ENCODE results near the gene ATF4. TPM values are rescaled to one million over a fixed set of nuclear protein-coding genes. Genes with fewer than 3 reads are reported as not detected.

Gene ATF4
- total and polyA plus RNA-seq, 8 donors, result 155 to 929 (median 419) TPM

DNA sequence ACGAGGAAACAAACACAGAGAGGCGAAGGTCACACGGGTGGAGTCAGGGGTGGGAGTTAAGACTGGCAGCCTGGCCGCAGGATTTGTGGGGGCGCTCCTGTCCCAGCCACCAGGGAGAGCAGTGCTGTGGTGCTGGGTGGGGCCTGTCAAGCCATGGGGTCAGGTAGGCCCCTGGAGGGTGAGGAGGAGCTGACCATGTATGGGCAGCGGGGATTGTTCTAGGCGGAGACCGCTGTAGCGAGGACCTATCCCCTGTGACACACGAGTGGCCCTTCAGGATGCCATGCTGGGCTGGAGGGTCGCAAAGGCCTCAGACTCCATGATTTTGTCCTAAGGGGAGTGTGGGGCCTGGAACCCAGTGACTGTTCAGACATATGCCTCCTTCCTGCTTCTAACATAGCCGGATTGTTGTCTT, 13.7 kb downstream of the ATF4 start:
- H3K4me1 ChIP-seq, result peaks cover 35 to 47% (median 45%) of the 10 kb centered on the region in 4 donors
- TF ChIP-seq POLR2A (IDR thresholded peaks at IDR 0.05), result no peak
- no peak for TF ChIP-seq POLR2AphosphoS5 (IDR thresholded peaks at IDR 0.05)
- TF ChIP-seq, protein P1, sequence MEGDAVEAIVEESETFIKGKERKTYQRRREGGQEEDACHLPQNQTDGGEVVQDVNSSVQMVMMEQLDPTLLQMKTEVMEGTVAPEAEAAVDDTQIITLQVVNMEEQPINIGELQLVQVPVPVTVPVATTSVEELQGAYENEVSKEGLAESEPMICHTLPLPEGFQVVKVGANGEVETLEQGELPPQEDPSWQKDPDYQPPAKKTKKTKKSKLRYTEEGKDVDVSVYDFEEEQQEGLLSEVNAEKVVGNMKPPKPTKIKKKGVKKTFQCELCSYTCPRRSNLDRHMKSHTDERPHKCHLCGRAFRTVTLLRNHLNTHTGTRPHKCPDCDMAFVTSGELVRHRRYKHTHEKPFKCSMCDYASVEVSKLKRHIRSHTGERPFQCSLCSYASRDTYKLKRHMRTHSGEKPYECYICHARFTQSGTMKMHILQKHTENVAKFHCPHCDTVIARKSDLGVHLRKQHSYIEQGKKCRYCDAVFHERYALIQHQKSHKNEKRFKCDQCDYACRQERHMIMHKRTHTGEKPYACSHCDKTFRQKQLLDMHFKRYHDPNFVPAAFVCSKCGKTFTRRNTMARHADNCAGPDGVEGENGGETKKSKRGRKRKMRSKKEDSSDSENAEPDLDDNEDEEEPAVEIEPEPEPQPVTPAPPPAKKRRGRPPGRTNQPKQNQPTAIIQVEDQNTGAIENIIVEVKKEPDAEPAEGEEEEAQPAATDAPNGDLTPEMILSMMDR (IDR thresholded peaks at IDR 0.05), result no peak
- no peak for TF ChIP-seq EP300 (IDR thresholded peaks at IDR 0.05)
- intact Hi-C loops (cut with DNase I; ENCODE audit: low total_unique reads), result no loop called here
- peak in 1 of 2 donors; percentile 39 for DNase-seq
- WGBS, 5 donors, result 77 to 81% (median 80%) methylated on average over 12 of the region's 12 CpGs
- no peaks in the 10 kb centered on the region for H3K27me3 ChIP-seq
- H3K9me3 ChIP-seq, result no peaks in the 10 kb centered on the region
- H3K36me3 ChIP-seq, result peaks cover 5 to 20% (median 15%) of the 10 kb centered on the region in 4 donors
- peak overlapping the region in 2 of 5 donors; percentile 32 to 39 for H3K27ac ChIP-seq
- no peak overlapping the region for H3K4me3 ChIP-seq

- Histone ChIP-seq H3K27me3 (no peaks in the 10 kb centered on the region), H3K4me1 (peaks cover 28 to 40% (median 39%) of the 10 kb centered on the region in 4 donors), H3K4me3 (peak overlapping the region in 3 of 4 donors; percentile 12 to 34 (median 12)), H3K27ac (peak overlapping the region in 2 of 5 donors; percentile 32 to 39), H3K36me3 (peaks cover 4 to 14% (median 10%) of the 10 kb centered on the region in 4 donors), H3K9me3 (no peaks in the 10 kb centered on the region)
- DNase-seq, result peak; percentile 91 to 94
- WGBS, 5 donors, result 5 to 15% (median 6%) methylated on average over 15 to 41 of the region's 41 CpGs
- TF ChIP-seq EP300 (IDR thresholded peaks at IDR 0.05) (no peak), POLR2AphosphoS5 (IDR thresholded peaks at IDR 0.05) (peak in 1 of 3 donors; percentile 32)
- TF ChIP-seq, protein P1 (IDR thresholded peaks at IDR 0.05), result peak in 5 of 7 experiments; percentile 88 to 96 (median 89)
- intact Hi-C loops (cut with DNase I; ENCODE audit: low total_unique reads), result loop anchor here (5.0 kb wide), 1 partner anchor 493 kb away; no protein-coding TSS in a partner anchor
These were observed 14.4 kb downstream of the ATF4 start for GRCh38 chr22:39534591-39535356.

GRCh38 chr22:39535357-39535725, 15.0 kb downstream of the ATF4 start:
- Histone ChIP-seq H3K9me3 (no peaks in the 10 kb centered on the region), H3K4me1 (peaks cover 23 to 34% (median 33%) of the 10 kb centered on the region in 4 donors), H3K36me3 (peaks cover 0 to 8% (median 4%) of the 10 kb centered on the region in 4 donors), H3K4me3 (no peak overlapping the region), H3K27me3 (no peaks in the 10 kb centered on the region), H3K27ac (no peak overlapping the region)
- TF ChIP-seq EP300 (IDR thresholded peaks at IDR 0.05) (no peak), POLR2AphosphoS5 (IDR thresholded peaks at IDR 0.05) (no peak), POLR2A (IDR thresholded peaks at IDR 0.05) (no peak)
- TF ChIP-seq, protein P1 (IDR thresholded peaks at IDR 0.05), result no peak
- intact Hi-C loops (cut with DNase I; ENCODE audit: low total_unique reads), result loop anchor here (5.0 kb wide), 1 partner anchor 492 kb away; no protein-coding TSS in a partner anchor
- WGBS, 5 donors, result 38 to 65% (median 52%) methylated on average over 5 to 13 of the region's 13 CpGs
- DNase-seq, result peak in 1 of 2 donors; percentile 37

- H3K4me1 ChIP-seq, result peaks cover 17 to 28% (median 27%) of the 10 kb centered on the region in 4 donors
- no peaks in the 10 kb centered on the region for H3K27me3 ChIP-seq
- intact Hi-C loops (cut with DNase I; ENCODE audit: low total_unique reads), result loop anchor here (5.0 kb wide), 1 partner anchor 491 kb away; no protein-coding TSS in a partner anchor
- H3K36me3 ChIP-seq, result peaks cover 0 to 4% (median 1%) of the 10 kb centered on the region in 4 donors
- 86 to 90% (median 87%) methylated on average over 11 to 15 of the region's 15 CpGs for WGBS, 5 donors
- no peak overlapping the region for H3K27ac ChIP-seq
- TF ChIP-seq POLR2A (IDR thresholded peaks at IDR 0.05) (no peak), EP300 (IDR thresholded peaks at IDR 0.05) (no peak), POLR2AphosphoS5 (IDR thresholded peaks at IDR 0.05) (no peak)
- TF ChIP-seq, protein P1 (IDR thresholded peaks at IDR 0.05), result no peak
- H3K4me3 ChIP-seq, result no peak overlapping the region
- DNase-seq, result peak in 1 of 2 donors; percentile 18
- H3K9me3 ChIP-seq, result no peaks in the 10 kb centered on the region
These were observed 15.6 kb downstream of the ATF4 start for GRCh38 chr22:39535831-39536449.

All from stomach (tissue), 9 donors.